ENCODE data around the gene CATSPERE. TPM values are rescaled to one million over a fixed set of nuclear protein-coding genes. Genes with fewer than 3 reads are reported as not detected.

CATSPERE gene
- total RNA-seq, 1 experiment from 2014 or later: 0.05 TPM

Other genes starting within 250 kb of the CATSPERE start
- 71.4 and 98.1 TPM in 2 replicates for gene ADSS2, start 9.4 kb upstream of the CATSPERE start, total RNA-seq (2014; rRNA removed; shearing (Covaris generic))
- gene DESI2, start 191.9 kb downstream of the CATSPERE start, total RNA-seq (2014; rRNA removed; shearing (Covaris generic)): 84.4 and 85.8 TPM in 2 replicates